Stimulated activated CD4-positive, alpha-beta T cell treated with anti-CD3 and anti-CD28 coated beads, Interleukin-4, amount 100 ng/mL, for 4 hours (primary cell): ENCODE data around the gene ZCCHC7.
"Not testable (repeated sequence)": the region's sequence is repeated elsewhere in the genome, so short reads cannot be mapped to it uniquely, and the experiment has no call there.

Source experiments
- DNase-seq, 2 experiments: peaks; one replicate each; pipeline ENCODE4 v3.0.0-alpha.2; 2020

Gene ZCCHC7

DNA sequence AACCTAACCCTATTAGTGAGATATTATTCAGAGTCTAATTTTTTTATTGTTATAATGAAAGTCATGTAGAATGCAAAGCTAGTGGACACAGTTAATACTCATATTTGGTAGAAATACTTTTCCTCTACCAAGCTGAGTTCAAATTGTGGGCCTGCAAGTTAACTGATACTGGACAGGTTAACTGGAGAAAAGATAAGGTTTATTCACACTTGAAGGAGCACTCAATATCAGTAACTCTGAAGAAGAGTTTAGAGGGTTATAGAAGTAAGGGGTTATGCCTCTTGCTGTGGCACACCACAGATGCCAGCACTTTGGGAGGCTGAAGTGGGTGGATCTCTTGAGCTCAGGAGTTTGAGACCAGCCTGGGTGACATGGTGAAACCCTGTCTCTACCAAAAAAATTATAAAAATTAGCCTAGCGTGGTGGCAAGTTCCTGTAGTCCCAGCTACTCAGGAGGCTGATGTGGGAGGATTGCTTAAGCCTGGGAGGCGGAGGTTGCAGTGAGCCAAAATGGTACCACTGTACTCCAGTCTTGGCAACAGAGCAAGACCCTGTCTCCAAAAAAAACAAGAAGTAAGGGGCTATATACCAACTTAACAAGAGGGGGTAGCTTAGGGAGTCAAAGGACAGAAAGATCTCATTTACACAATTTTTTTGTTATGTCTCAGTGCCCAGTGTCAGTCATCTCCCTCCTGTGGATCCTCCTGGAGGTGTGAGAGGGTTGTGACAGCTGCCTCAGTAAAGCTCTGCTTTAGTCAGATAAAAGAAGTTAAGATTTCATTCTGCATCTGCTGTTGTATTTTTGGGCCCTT lies 180.9 kb downstream of the ZCCHC7 start:
- no peak for DNase-seq

DNA sequence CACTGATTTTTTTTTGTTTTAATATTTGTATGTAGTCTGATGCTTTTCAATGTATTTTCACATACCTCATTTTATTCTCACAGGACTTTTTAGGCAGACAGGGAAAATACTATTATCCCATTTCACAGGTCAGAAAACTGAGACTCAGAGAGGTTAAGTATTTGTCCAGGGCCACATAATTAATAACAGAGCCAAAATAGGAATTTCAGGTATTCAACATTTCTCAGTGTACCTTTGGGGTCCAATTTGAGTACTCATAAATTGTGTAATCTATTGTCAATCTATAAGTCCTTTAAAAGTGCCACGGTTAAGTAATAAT lies 181.4 kb downstream of the ZCCHC7 start:
- no peak for DNase-seq

- DNase-seq = peak in 1 of 2 experiments; percentile 38
Measured at GRCh38 chr9:37302277-37302676, 181.9 kb downstream of the ZCCHC7 start.

DNA sequence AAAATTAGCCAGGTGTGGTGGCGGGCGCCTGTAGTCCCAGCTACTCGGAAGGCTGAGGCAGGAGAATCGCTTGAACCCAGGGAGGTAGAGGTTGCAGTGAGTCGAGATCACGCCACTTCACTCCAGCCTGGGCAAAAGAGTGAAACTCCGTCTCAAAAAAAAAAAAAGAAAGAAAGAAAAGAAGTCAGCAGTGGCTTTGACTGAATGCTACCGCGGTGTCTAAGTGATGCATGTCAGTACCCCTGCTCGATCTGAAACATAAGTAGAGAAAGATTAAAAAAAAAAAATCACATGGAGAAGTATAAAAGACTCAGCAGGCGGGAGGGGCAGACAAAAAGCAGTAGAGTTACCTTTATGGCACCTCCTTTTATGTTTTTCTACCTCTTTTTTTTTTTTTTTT lies 182.9 kb downstream of the ZCCHC7 start:
- DNase-seq = not testable (repeated sequence)

DNA sequence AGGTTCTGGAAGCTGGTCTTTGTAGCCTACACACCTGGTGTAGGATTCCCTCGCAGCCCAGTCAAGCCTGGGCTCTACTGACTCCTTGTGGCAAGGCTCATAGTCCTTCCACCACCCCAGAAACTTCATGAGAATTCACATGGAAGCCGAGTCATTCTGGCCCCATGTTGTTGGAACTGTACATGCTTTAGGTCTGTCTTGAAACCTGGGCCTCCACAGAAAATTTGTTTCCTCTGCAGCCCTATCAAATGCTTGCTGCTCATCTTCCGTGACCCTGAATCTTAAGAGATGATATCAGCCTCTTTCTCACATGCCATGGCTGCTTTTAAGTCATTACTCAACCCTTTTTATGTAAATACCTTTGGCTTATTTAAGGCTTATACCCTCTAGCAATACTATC lies 188.8 kb downstream of the ZCCHC7 start:
- DNase-seq = peak in 1 of 2 experiments; percentile 20

DNA sequence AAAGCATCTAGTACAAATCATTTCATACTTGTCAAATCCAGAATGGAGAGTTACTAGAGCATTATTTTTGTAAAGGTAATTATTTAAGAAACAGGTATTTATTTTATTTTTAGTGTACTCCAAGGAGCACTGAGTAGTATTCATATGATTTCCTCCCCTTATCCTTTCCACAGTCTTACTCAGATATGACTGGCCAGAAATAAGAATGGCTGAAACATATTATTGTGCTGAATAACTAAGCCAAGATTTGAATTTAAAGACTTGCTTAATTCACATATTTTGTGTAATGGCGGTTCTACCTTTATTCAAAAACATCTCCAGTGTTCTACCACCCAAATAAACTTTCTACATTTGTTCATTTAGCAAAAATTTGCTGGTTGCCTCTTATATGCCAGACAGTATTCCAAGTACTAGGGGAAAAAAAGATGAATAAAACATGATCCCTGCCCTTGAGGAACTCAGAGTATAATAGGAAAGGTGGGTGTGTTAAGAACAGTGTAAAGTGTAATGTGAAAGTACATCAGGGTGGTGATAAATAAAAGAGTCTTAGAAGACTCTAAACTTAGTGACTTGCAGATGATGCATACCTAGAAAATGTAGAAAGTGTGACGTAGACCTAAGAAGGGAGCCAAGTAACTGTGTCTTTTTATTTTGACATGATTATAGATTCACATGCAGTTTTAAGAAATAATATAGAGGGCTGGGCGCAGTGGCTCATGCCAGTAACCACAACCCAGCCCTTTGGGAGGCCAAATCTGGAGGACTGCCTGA lies 191.7 kb downstream of the ZCCHC7 start:
- DNase-seq = no peak

- no peak for DNase-seq
Measured at GRCh38 chr9:37324261-37324683, 203.9 kb downstream of the ZCCHC7 start.

- DNase-seq = no peak
Measured at GRCh38 chr9:37324691-37325490, 204.5 kb downstream of the ZCCHC7 start.

GRCh38 chr9:37325778-37326177 lies 205.4 kb downstream of the ZCCHC7 start:
- DNase-seq = no peak

DNA sequence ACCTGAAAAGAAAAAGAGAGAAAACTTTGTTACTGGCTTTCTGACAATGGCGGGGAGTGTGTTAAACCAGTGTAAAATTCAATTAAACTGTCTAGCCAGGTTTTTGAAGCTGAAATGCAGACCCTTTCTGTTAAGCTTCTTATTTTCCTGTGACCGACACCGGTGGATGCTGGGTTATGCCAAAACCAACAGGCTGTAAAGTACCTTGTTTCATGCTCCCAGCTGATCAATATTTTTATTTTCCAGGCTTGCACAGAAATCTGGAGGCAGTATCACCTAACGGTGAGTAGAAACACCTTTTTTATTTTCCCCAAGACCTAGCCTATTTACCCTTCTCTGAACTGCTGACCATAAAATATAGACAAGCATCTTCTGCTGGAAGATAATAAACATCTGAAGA lies 207.2 kb downstream of the ZCCHC7 start:
- DNase-seq = no peak

DNA sequence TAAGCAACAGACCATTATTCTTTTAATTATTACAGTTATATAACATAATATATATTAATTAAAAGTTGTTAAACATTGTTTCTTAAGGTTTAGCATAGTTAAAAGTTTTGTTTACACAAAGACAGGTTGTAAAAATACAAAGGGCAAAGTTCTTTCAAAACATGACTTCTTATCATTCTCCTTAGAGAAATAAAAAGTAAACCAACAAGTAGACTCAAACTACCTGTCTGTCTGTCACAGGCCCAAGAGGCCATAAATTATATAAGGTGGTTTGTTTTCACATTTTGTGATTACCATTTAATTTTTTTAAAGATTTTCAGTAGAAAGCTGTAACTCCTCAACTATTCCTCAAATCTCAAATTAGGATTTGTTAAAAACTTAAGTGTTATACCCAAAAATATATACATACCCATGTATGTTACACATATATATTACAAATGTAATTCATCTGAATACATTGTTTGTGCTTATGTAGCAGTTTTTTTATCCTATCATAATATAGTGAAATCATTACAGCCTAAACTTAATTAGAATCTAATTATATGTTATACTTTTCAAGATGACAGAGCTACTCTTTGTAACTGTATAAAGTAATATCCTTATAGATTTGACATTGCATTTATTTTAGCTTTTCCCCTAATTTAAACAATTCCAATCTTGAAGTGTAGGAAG lies 208.3 kb downstream of the ZCCHC7 start:
- no peak for DNase-seq

GRCh38 chr9:37329576-37329975 lies 209.2 kb downstream of the ZCCHC7 start:
- DNase-seq = no peak

GRCh38 chr9:37331871-37332270 lies 211.5 kb downstream of the ZCCHC7 start:
- DNase-seq = no peak

DNA sequence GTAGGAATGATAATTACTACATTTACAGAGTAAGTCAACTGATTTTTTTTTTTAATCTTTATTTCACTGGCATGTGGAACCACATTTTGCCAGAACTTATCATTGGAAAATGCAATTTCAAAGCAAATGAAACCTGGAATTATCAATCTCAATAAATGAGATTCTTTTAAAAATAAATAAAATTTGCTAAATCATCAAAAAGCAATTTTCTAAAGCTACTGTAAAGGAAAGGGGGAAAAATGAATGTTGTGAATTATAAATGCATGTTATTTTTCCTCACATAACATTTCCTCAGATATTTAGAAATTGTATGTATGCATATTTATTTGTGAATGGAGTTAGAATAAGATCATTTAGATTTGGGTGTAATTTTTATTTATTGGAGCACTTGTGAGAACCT lies 212.2 kb downstream of the ZCCHC7 start:
- DNase-seq = no peak

DNA sequence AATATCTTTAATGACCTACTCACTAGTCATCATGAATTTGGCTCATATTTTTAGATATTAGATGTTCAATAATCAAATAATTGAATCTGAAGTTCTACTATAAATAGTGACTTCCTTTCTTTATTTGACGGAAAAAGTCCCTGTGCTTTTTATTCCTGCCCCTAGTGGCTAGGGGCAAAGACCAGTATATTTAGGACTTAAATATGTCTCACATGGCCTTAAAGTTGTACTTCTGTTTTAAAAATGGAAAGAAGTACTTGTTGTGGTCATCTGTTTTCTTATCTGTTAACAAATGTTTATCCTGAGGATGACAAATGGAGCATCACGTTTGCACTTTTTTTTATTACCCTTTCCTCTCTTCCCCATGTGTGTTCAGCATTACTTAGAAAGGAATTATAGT lies 212.9 kb downstream of the ZCCHC7 start:
- DNase-seq = no peak

- DNase-seq = no peak
Measured at GRCh38 chr9:37335238-37335637, 214.9 kb downstream of the ZCCHC7 start.

DNA sequence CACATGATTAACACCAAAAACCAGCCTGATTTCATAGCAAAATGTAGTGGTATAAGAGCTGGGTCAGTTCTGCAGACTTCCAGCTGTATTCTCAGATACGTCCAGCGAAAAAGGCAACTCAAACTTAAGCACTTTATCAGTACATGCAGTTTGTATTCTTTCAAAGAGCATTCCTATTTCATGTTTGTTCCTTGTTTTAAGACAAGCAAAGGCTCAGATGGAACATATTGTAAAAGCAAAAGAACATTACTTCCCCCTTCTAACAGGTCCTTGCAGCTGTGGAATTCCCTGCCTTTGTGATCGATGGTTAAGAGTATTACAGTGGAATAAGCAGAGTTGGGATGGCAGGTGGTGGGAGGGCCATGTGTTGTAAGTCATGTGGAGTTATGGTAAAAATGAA lies 215.8 kb downstream of the ZCCHC7 start:
- no peak for DNase-seq

DNA sequence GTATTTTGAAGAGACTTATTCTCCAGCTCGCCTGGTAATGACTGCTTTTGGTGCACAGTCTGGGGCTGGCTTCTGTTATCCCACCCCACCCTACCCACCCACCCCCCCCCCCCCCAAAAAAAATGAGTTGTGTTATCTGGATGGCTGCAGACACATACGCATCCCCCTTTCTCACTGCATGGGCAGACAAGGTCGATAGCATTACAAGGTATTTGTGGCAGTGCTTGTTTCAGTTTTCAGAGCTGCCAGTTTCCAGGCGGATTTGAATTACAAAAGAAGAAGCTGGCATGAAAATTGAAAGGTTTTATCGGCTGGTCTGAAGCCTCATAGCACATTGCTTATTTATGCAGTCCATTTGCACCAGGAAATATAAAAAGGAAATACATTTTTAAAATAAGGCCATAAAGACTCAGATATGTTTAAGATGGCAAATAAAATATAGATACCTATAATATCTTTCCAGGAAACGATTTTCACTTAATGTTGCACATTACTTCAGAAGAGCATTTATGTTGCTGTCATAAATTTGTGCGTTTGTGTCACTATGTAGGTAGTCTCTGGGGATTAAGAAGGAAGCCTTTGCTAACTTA lies 217.0 kb downstream of the ZCCHC7 start:
- no peak for DNase-seq

DNA sequence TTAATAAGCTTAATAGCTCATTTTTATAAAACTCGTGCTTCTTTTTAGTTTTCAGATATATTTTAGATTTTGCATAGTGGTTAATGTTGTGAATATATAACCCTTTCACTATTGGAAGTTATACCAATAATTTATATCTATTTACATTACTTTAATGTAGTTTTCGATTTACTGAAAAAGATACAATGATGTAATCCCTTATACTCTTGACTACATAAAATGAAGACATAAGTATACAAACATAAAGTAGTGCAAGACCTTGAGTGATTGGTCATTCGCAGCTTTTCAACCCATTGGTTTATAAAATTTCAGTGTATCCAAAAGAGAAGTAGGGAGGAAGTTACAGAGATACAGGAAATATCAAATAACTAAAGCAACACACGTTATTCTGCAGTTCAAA lies 217.8 kb downstream of the ZCCHC7 start:
- no peak for DNase-seq

GRCh38 chr9:37339923-37340322 lies 219.5 kb downstream of the ZCCHC7 start:
- DNase-seq = no peak

GRCh38 chr9:37340961-37341360 lies 220.6 kb downstream of the ZCCHC7 start:
- DNase-seq = no peak

- no peak for DNase-seq
Measured at GRCh38 chr9:37341704-37342103, 221.3 kb downstream of the ZCCHC7 start.

GRCh38 chr9:37342493-37342892 lies 222.1 kb downstream of the ZCCHC7 start:
- DNase-seq = no peak
